ENCODE results near the gene NARS2. TPM values are rescaled to one million over a fixed set of nuclear protein-coding genes. Genes with fewer than 3 reads are reported as not detected.

NARS2 gene
- total RNA-seq, 4 donors from 2014 or later, result 6.4 to 15.1 (median 10.4) TPM

DNA sequence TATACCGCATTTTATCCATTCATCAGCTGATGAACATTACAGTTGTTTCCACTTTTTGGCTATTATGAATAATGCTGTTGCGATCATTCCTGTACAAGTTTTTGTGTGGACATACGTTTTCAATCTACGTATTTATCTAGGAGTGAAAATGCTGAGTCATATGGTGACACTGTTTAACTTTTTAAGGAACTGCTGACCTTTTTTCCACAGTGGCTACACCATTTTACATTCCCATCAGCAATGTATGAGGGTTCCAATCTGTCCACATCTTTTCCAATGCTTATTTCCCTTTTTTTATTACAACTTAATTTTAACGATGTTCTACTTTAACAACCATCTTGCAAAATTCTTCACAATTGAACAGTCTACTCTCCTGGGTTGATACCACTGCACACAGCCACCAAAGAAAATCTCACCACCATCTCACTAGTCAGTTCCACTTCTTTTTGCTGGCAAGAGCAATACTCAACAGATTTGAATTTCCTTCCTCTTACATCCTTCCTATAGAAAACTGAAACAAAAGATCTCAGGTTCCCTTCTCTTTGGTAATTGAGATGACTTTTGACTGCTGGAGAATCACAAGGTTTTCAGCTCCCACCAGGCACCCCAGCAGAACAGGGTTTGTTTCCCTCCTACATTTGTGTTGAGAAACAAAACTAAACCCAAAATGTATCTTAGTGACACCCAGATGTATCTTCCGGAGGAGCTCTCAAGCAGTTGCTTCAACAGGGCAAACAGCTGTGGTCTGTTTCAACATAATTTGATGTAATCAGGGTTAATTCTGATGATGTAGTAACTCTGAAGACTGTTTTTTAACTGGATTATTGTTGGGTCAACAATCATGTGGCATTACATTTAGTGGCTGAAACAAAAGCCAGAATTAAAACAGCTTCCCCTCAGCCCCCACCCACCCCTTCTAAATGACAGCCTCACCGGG lies 150.1 kb downstream of the NARS2 start:
- H3K4me1 ChIP-seq, result peaks cover 4 to 27% (median 21%) of the 10 kb centered on the region in 4 donors
- DNase-seq, result no peak
- H3K27ac ChIP-seq, result peak overlapping the region; percentile 39 to 47 (median 42)
- no peaks in the 10 kb centered on the region for H3K9me3 ChIP-seq
- no peaks in the 10 kb centered on the region for H3K36me3 ChIP-seq
- intact Hi-C loops (cut with DNase I; ENCODE audit: low total_unique reads), result no loop called here
- no peak overlapping the region for H3K4me3 ChIP-seq
- H3K27me3 ChIP-seq, result no peaks in the 10 kb centered on the region
- in situ Hi-C loops (cut with MboI; ENCODE audit: low pct_ligation_motif_present in 1 of 4, low pct_unique_long_range_greater_than_20kb in 1 of 4, low sequenced_read_pairs in 3 of 4), result loop anchor here in 3 of 4 donors (10.0 to 25.0 kb wide), 2 partner anchors 140 to 187 kb away; no protein-coding TSS in a partner anchor
- 69 to 70% methylated on average over 6 to 7 of the region's 7 CpGs for WGBS, 2 donors (ENCODE audit: low coverage in 1 of 2)
- TF ChIP-seq POLR2A (IDR thresholded peaks at IDR 0.05) (no peak), EP300 (IDR thresholded peaks at IDR 0.05; ENCODE audit: low read depth) (no peak), POLR2AphosphoS5 (IDR thresholded peaks at IDR 0.05) (peak in 1 of 3 donors; percentile 29)
- TF ChIP-seq, protein P1, sequence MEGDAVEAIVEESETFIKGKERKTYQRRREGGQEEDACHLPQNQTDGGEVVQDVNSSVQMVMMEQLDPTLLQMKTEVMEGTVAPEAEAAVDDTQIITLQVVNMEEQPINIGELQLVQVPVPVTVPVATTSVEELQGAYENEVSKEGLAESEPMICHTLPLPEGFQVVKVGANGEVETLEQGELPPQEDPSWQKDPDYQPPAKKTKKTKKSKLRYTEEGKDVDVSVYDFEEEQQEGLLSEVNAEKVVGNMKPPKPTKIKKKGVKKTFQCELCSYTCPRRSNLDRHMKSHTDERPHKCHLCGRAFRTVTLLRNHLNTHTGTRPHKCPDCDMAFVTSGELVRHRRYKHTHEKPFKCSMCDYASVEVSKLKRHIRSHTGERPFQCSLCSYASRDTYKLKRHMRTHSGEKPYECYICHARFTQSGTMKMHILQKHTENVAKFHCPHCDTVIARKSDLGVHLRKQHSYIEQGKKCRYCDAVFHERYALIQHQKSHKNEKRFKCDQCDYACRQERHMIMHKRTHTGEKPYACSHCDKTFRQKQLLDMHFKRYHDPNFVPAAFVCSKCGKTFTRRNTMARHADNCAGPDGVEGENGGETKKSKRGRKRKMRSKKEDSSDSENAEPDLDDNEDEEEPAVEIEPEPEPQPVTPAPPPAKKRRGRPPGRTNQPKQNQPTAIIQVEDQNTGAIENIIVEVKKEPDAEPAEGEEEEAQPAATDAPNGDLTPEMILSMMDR (IDR thresholded peaks at IDR 0.05), result no peak

DNA sequence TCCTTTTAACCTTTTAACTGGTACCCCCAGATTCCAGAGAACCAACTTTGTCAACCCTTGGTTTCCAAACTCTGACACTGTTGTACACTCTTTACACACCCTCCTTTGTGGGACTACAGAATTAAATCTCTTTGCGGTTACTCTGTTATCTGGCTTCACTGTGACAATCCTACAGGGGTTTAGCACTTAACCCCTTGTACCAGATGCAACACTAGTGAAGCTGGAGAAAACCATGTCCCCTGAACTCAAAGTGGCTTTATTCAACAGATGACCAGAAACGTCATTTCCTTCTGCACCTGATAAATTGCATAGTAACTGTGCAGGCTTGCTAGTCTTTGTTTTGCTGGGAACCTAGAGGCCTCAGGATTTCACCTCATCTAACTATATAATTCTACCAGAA lies 151.4 kb downstream of the NARS2 start:
- no peak for DNase-seq
- in situ Hi-C loops (cut with MboI; ENCODE audit: low pct_ligation_motif_present in 1 of 4, low pct_unique_long_range_greater_than_20kb in 1 of 4, low sequenced_read_pairs in 3 of 4), result loop anchor here in 3 of 4 donors (10.0 to 25.0 kb wide), 2 partner anchors 142 to 186 kb away; no protein-coding TSS in a partner anchor
- WGBS, 2 donors (ENCODE audit: low coverage in 1 of 2), result 74 to 100% methylated on average over 1 to 2 of the region's 2 CpGs
- Histone ChIP-seq H3K27ac (no peak overlapping the region), H3K4me1 (peaks cover 11 to 27% (median 23%) of the 10 kb centered on the region in 4 donors), H3K27me3 (no peaks in the 10 kb centered on the region), H3K4me3 (no peak overlapping the region), H3K9me3 (no peaks in the 10 kb centered on the region), H3K36me3 (no peaks in the 10 kb centered on the region)
- intact Hi-C loops (cut with DNase I; ENCODE audit: low total_unique reads), result no loop called here
- TF ChIP-seq, protein P1 (IDR thresholded peaks at IDR 0.05), result no peak
- no peak for TF ChIP-seq EP300 (IDR thresholded peaks at IDR 0.05; ENCODE audit: low read depth)
- TF ChIP-seq POLR2AphosphoS5 (IDR thresholded peaks at IDR 0.05), result no peak

DNA sequence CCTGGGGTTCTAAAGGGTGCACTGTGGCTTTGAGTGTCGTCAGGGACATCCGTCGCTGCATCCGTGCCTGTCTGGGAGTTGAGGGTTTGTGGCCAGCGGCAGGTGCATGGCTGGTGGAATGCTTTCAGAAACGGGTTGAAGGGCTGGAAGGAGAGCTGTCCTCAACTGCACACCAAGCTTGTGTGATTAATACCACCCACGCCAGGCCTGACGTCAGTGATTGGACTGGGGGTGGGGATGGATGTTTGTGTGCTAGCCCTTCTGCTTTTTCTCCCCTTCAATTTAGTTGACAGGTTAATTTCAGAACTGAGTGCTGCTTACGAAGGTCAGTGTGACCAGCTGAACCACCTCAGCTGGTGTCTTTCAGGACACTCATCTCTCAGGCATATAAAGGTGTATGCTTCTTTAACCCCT lies 153.9 kb downstream of the NARS2 start:
- TF ChIP-seq EP300 (IDR thresholded peaks at IDR 0.05; ENCODE audit: low read depth) (no peak), POLR2A (IDR thresholded peaks at IDR 0.05) (no peak), POLR2AphosphoS5 (IDR thresholded peaks at IDR 0.05) (peak in 2 of 3 donors; percentile 8 to 27)
- TF ChIP-seq, protein P1 (IDR thresholded peaks at IDR 0.05), result no peak
- H3K4me1 ChIP-seq, result peaks cover 13 to 31% (median 29%) of the 10 kb centered on the region in 4 donors
- in situ Hi-C loops (cut with MboI; ENCODE audit: low pct_ligation_motif_present in 1 of 4, low pct_unique_long_range_greater_than_20kb in 1 of 4, low sequenced_read_pairs in 3 of 4) (loop anchor here in 3 of 4 donors (10.0 to 25.0 kb wide), 2 partner anchors 144 to 184 kb away; no protein-coding TSS in a partner anchor), intact Hi-C loops (cut with DNase I; ENCODE audit: low total_unique reads) (no loop called here)
- H3K36me3 ChIP-seq, result no peaks in the 10 kb centered on the region
- DNase-seq, result peak; percentile 66
- H3K27me3 ChIP-seq, result no peaks in the 10 kb centered on the region
- H3K9me3 ChIP-seq, result no peaks in the 10 kb centered on the region
- no peak overlapping the region for H3K4me3 ChIP-seq
- 52% methylated on average over 9 of the region's 9 CpGs; no CpG with 5 or more reads in 1 of the 2 donors for WGBS, 2 donors (ENCODE audit: low coverage in 1 of 2)
- H3K27ac ChIP-seq, result peak overlapping the region in 3 of 4 donors; percentile 44 to 89 (median 67)

DNA sequence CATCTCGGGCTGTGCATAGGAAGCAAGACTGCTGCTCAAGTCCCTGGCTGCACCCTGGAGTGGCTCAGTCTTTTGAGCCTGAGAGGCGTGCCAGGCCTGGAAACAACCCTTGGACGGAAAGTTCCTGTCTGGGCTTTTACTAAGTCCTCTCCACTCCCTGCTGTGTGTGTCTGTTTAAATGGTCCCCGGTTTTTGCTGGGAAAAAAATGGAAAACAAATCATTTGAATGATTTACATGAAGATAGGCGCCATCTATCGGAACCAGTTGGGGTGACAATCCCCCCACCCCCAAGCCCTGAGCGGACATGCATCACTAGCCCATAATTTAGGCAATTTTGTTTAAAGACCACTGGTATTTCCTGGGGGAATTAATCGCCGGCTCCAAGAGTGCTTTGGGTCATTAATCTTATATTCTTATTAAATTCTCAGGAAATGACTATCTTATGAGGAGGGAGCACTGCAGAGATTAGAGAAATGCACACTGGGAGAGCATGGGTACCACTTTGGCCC lies 154.4 kb downstream of the NARS2 start:
- DNase-seq, result peak; percentile 72
- 10% methylated on average over 9 of the region's 9 CpGs; no CpG with 5 or more reads in 1 of the 2 donors for WGBS, 2 donors (ENCODE audit: low coverage in 1 of 2)
- no peaks in the 10 kb centered on the region for H3K36me3 ChIP-seq
- intact Hi-C loops (cut with DNase I; ENCODE audit: low total_unique reads), result no loop called here
- no peak overlapping the region for H3K4me3 ChIP-seq
- in situ Hi-C loops (cut with MboI; ENCODE audit: low pct_ligation_motif_present in 1 of 4, low pct_unique_long_range_greater_than_20kb in 1 of 4, low sequenced_read_pairs in 3 of 4), result loop anchor here in 3 of 4 donors (10.0 to 25.0 kb wide), 2 partner anchors 144 to 183 kb away; no protein-coding TSS in a partner anchor
- TF ChIP-seq POLR2AphosphoS5 (IDR thresholded peaks at IDR 0.05), result no peak
- no peak for TF ChIP-seq POLR2A (IDR thresholded peaks at IDR 0.05)
- TF ChIP-seq, protein P1 (IDR thresholded peaks at IDR 0.05), result peak; percentile 59 to 65 (median 62)
- peaks cover 13 to 36% (median 29%) of the 10 kb centered on the region in 4 donors for H3K4me1 ChIP-seq
- no peaks in the 10 kb centered on the region for H3K9me3 ChIP-seq
- H3K27ac ChIP-seq, result peak overlapping the region; percentile 44 to 89 (median 60)
- no peaks in the 10 kb centered on the region for H3K27me3 ChIP-seq

Data from transverse colon (tissue), 4 donors.